ENCODE results near the gene CD28. TPM values are rescaled to one million over a fixed set of nuclear protein-coding genes. Genes with fewer than 3 reads are reported as not detected.
"Not testable (repeated sequence)": the region's sequence is repeated elsewhere in the genome, so short reads cannot be mapped to it uniquely, and the experiment has no call there.

The CD28 gene
- polyA plus RNA-seq, 4 donors, result under 0.01 to 1.0 (median 0.27) TPM

DNA sequence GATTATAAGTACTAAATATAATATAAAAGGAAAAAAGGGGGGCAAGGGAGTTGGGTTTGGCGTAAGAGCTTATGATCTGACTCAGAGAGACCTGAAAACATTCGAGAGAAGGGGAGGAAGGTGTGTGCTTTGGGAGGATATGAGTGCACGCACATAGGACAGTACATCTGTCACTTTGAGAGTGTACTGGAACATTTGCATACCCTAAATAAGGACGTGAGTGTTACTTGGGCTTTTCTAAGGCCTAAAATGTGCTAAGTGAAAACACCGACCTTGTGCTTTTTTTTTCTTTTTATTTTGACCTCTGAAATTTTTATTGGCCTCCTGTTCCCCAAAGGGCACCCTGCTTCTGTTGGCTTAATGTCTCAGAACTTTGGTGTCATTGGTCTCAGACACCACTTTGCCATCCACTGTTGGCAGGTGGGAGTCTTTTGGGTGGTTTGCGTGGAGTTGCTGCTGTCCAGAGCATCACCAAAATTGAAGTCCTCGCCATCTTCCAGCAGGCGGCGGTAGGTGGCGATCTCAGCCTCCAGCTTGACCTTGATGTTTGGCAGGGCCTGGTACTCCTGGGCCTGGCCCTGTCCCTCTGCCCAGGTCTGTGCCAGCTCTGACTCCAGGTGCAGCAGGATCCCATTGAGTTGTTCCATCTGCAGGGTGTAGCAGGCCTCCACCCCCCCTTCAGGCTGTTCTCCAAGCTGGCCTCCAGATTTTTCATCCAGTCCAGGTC lies 57.7 kb downstream of the CD28 start:
- FAIRE-seq (no peak), DNase-seq (no peak)
- Histone ChIP-seq H3K36me3 (ENCODE audit: control insufficient read depth in 3 of 3, insufficient read depth in 2 of 3, low read depth in 1 of 3, low read length in 3 of 3) (no peaks in the 10 kb centered on the region), H3K4me1 (ENCODE audit: control insufficient read depth in 3 of 3, insufficient read depth in 2 of 3, low read depth in 1 of 3, low read length in 2 of 3) (no peaks in the 10 kb centered on the region), H3K9me3 (ENCODE audit: control insufficient read depth in 2 of 2, insufficient read depth in 1 of 2, low read depth in 1 of 2, low read length in 1 of 2) (peaks cover 0 to 7% of the 10 kb centered on the region in 2 donors), H3K4me3 (ENCODE audit: low read depth in 1 of 3, low read length in 3 of 3) (no peak overlapping the region), H3K27me3 (ENCODE audit: control insufficient read depth in 3 of 3, insufficient read depth in 3 of 3, low read length in 3 of 3) (no peaks in the 10 kb centered on the region), H3K27ac (ENCODE audit: low read depth in 1 of 3, low read length in 2 of 3) (no peak overlapping the region)
- 85 to 89% (median 86%) methylated on average over 10 of the region's 10 CpGs for WGBS, 3 donors

DNA sequence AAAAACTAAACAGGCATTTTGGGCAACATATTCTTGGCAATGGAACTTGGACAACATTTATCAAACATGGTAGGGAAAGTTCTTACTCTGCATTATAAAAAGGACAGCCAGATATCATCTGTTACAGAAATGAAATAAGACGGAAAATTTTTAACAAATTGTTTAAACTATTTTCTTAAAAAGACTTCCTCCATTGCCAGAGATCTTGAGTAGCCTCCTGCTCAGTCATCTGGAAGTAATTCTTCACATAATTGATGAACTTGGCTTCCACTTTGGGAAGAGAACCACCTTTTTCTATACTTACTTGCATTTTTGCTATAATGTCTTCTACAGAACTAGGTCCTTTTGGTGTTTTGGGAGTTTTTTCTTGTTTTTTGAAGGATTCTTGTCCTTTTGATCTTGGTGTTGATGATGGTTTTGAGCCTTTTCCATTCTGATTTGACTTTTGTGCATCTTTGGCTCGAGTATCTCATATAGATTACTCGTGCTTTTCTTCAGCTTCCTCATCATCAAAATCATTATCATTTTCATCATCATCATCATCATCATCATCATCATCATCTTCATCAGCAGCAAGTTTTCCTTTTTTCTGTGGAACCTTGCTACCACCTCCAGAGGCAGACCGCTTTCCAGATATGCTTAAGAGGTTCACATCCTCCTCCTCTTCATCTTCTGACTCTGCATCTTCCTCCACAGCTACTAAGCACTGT lies 66.2 kb downstream of the CD28 start:
- Histone ChIP-seq H3K27ac (ENCODE audit: low read depth in 1 of 3, low read length in 2 of 3) (no peak overlapping the region), H3K27me3 (ENCODE audit: control insufficient read depth in 3 of 3, insufficient read depth in 3 of 3, low read length in 3 of 3) (no peaks in the 10 kb centered on the region), H3K9me3 (ENCODE audit: control insufficient read depth in 2 of 2, insufficient read depth in 1 of 2, low read depth in 1 of 2, low read length in 1 of 2) (no peaks in the 10 kb centered on the region), H3K36me3 (ENCODE audit: control insufficient read depth in 3 of 3, insufficient read depth in 2 of 3, low read depth in 1 of 3, low read length in 3 of 3) (no peaks in the 10 kb centered on the region), H3K4me3 (ENCODE audit: low read depth in 1 of 3, low read length in 3 of 3) (no peak overlapping the region), H3K4me1 (ENCODE audit: control insufficient read depth in 3 of 3, insufficient read depth in 2 of 3, low read depth in 1 of 3, low read length in 2 of 3) (no peaks in the 10 kb centered on the region)
- WGBS, 3 donors, result 88 to 96% (median 94%) methylated on average over 4 of the region's 4 CpGs
- FAIRE-seq, result no peak
- no peak for DNase-seq

DNA sequence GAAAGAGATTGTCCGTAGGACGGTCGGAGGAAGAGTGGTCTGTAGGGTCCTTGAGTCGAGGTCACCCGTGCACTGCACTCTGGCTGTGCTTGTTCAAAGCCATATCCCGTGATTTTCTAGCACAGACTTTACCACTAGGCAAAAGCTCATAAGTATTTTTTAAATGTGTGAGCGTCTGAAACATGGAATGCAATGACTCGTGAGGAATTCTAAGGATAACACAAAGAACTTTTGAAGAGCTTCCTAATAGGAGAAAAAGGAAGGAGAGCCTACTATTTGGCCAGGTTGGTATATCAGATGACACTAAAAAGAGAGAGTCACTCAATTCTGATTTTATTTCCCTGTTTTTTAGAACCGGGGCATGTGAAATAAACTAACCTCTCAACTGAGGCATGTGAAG lies 68.3 kb downstream of the CD28 start:
- no peak for FAIRE-seq
- H3K9me3 ChIP-seq (ENCODE audit: control insufficient read depth in 2 of 2, insufficient read depth in 1 of 2, low read depth in 1 of 2, low read length in 1 of 2), result no peaks in the 10 kb centered on the region
- WGBS, 3 donors, result 77 to 83% (median 81%) methylated on average over 9 of the region's 9 CpGs
- H3K4me3 ChIP-seq (ENCODE audit: low read depth in 1 of 3, low read length in 3 of 3), result no peak overlapping the region
- no peaks in the 10 kb centered on the region for H3K27me3 ChIP-seq (ENCODE audit: control insufficient read depth in 3 of 3, insufficient read depth in 3 of 3, low read length in 3 of 3)
- H3K27ac ChIP-seq (ENCODE audit: low read depth in 1 of 3, low read length in 2 of 3), result no peak overlapping the region
- DNase-seq, result no peak
- no peaks in the 10 kb centered on the region for H3K4me1 ChIP-seq (ENCODE audit: control insufficient read depth in 3 of 3, insufficient read depth in 2 of 3, low read depth in 1 of 3, low read length in 2 of 3)
- no peaks in the 10 kb centered on the region for H3K36me3 ChIP-seq (ENCODE audit: control insufficient read depth in 3 of 3, insufficient read depth in 2 of 3, low read depth in 1 of 3, low read length in 3 of 3)

DNA sequence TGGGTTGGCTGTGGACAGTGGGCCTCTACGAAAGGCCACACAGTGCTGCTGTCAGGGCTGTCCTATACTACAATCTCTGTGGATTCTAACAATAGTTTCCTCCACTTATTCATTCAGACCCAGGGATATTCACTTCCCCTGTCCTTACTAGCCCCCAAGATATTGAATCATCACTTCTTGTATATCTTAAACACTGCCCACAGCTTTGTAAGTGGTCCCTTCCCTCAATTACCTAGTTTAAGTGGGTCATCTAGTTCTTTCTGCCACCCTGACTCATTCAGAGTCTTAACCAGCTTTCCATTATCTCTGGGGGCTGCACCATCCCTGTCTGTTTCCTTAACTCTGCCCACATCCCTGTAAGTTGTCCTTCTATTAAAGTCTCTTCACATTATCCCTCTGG lies 69.2 kb downstream of the CD28 start:
- 89 to 100% (median 100%) methylated on average over 1 of the region's 1 CpG for WGBS, 3 donors

DNA sequence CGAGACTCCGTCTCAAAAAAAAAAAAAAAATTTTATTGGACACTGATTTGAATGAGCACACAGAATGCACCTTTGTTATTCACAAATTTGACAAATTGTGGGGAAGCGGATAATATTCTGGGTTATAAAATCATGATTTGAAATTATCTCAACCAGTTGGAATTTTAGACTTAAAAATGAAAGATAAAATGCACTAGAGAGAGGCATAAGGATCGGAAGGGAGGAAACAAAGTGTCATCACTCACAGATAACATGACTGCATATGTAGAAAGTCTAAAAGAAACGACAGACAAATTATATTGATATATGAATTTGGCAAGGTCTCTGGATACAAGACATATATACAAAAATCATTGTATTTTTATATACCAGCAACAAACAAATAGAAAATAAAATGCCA lies 70.6 kb downstream of the CD28 start:
- Histone ChIP-seq H3K27me3 (ENCODE audit: control insufficient read depth in 3 of 3, insufficient read depth in 3 of 3, low read length in 3 of 3) (no peaks in the 10 kb centered on the region), H3K9me3 (ENCODE audit: control insufficient read depth in 2 of 2, insufficient read depth in 1 of 2, low read depth in 1 of 2, low read length in 1 of 2) (no peaks in the 10 kb centered on the region), H3K4me1 (ENCODE audit: control insufficient read depth in 3 of 3, insufficient read depth in 2 of 3, low read depth in 1 of 3, low read length in 2 of 3) (peaks cover 0 to under 1% (median 0%) of the 10 kb centered on the region in 3 donors), H3K36me3 (ENCODE audit: control insufficient read depth in 3 of 3, insufficient read depth in 2 of 3, low read depth in 1 of 3, low read length in 3 of 3) (no peaks in the 10 kb centered on the region), H3K4me3 (ENCODE audit: low read depth in 1 of 3, low read length in 3 of 3) (no peak overlapping the region), H3K27ac (ENCODE audit: low read depth in 1 of 3, low read length in 2 of 3) (no peak overlapping the region)
- 70 to 86% (median 78%) methylated on average over 5 of the region's 5 CpGs for WGBS, 3 donors
- DNase-seq, result no peak
- FAIRE-seq, result no peak

More for the DNA sequence above, 69.2 kb downstream of the CD28 start:
- no peaks in the 10 kb centered on the region for H3K27me3 ChIP-seq (ENCODE audit: control insufficient read depth in 3 of 3, insufficient read depth in 3 of 3, low read length in 3 of 3)
- FAIRE-seq (no peak), DNase-seq (no peak)
- no peak overlapping the region for H3K27ac ChIP-seq (ENCODE audit: low read depth in 1 of 3, low read length in 2 of 3)
- no peak overlapping the region for H3K4me3 ChIP-seq (ENCODE audit: low read depth in 1 of 3, low read length in 3 of 3)
- no peaks in the 10 kb centered on the region for H3K4me1 ChIP-seq (ENCODE audit: control insufficient read depth in 3 of 3, insufficient read depth in 2 of 3, low read depth in 1 of 3, low read length in 2 of 3)
- H3K36me3 ChIP-seq (ENCODE audit: control insufficient read depth in 3 of 3, insufficient read depth in 2 of 3, low read depth in 1 of 3, low read length in 3 of 3), result no peaks in the 10 kb centered on the region
- H3K9me3 ChIP-seq (ENCODE audit: control insufficient read depth in 2 of 2, insufficient read depth in 1 of 2, low read depth in 1 of 2, low read length in 1 of 2), result no peaks in the 10 kb centered on the region

DNA sequence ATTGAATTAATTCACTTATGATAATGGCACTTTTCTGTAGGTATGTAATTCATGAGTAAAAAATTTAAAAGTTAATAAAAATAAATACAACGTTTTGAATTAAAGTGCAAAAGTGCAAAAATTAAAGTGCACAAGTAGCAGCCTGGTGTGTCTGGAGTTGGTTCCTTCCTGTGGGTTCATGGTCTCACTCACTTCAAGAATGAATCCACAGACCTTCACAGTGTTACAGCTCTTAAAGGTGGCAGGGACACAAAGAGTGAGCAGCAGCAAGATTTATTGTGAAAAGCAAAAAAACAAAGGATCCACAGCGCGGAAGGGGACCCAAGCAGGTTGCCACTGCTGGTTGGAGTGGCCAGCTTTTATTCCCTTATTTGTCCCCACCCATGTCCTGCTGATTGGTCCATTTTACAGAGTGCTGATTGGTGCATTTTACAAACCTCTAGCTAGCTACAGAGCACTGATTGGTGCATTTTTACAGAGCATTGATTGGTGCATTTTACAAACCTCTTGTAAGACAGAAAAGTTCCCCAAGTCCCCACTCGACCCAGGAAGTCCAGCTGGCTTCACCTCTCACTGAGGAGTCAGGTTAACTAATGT lies 73.1 kb downstream of the CD28 start:
- 77 to 85% (median 81%) methylated on average over 4 of the region's 4 CpGs for WGBS, 3 donors
- not testable (repeated sequence) for H3K9me3 ChIP-seq (ENCODE audit: control insufficient read depth in 2 of 2, insufficient read depth in 1 of 2, low read depth in 1 of 2, low read length in 1 of 2); H3K36me3 ChIP-seq (ENCODE audit: control insufficient read depth in 3 of 3, insufficient read depth in 2 of 3, low read depth in 1 of 3, low read length in 3 of 3); H3K27ac ChIP-seq (ENCODE audit: low read depth in 1 of 3, low read length in 2 of 3); H3K27me3 ChIP-seq (ENCODE audit: control insufficient read depth in 3 of 3, insufficient read depth in 3 of 3, low read length in 3 of 3); FAIRE-seq; DNase-seq; H3K4me3 ChIP-seq (ENCODE audit: low read depth in 1 of 3, low read length in 3 of 3)
- peaks cover 0 to 20% (median 0%) of the 10 kb centered on the region in 3 donors for H3K4me1 ChIP-seq (ENCODE audit: control insufficient read depth in 3 of 3, insufficient read depth in 2 of 3, low read depth in 1 of 3, low read length in 2 of 3)

GRCh38 chr2:203780231-203780630 lies 73.8 kb downstream of the CD28 start:
- no peak for FAIRE-seq
- no peak for DNase-seq
- no peaks in the 10 kb centered on the region for H3K27me3 ChIP-seq (ENCODE audit: control insufficient read depth in 3 of 3, insufficient read depth in 3 of 3, low read length in 3 of 3)
- no peaks in the 10 kb centered on the region for H3K36me3 ChIP-seq (ENCODE audit: control insufficient read depth in 3 of 3, insufficient read depth in 2 of 3, low read depth in 1 of 3, low read length in 3 of 3)
- H3K9me3 ChIP-seq (ENCODE audit: control insufficient read depth in 2 of 2, insufficient read depth in 1 of 2, low read depth in 1 of 2, low read length in 1 of 2), result no peaks in the 10 kb centered on the region
- H3K4me3 ChIP-seq (ENCODE audit: low read depth in 1 of 3, low read length in 3 of 3), result no peak overlapping the region
- peaks cover 0 to 20% (median 0%) of the 10 kb centered on the region in 3 donors for H3K4me1 ChIP-seq (ENCODE audit: control insufficient read depth in 3 of 3, insufficient read depth in 2 of 3, low read depth in 1 of 3, low read length in 2 of 3)
- no peak overlapping the region for H3K27ac ChIP-seq (ENCODE audit: low read depth in 1 of 3, low read length in 2 of 3)

DNA sequence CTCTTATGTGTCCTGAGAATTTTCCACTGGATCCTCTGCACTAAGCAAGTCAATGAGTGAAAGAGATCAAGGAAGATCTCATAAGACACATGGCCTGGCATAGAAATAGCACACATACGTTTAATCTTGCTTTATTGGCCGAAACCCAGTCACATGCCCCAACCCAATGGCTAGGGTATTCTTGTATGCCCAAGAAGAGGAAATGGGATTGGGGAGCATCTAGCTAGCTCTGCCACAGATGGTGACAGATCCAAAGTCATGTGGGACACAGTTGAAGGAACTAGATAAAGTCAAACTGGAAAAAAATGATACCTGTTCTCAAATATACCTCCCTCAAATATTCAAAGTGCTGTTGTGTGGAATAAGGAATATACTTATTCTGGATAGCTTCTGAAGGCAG lies 74.7 kb downstream of the CD28 start:
- DNase-seq, result no peak
- H3K27me3 ChIP-seq (ENCODE audit: control insufficient read depth in 3 of 3, insufficient read depth in 3 of 3, low read length in 3 of 3), result no peaks in the 10 kb centered on the region
- 93 to 98% (median 98%) methylated on average over 2 of the region's 2 CpGs for WGBS, 3 donors
- H3K9me3 ChIP-seq (ENCODE audit: control insufficient read depth in 2 of 2, insufficient read depth in 1 of 2, low read depth in 1 of 2, low read length in 1 of 2), result no peaks in the 10 kb centered on the region
- FAIRE-seq, result no peak
- no peaks in the 10 kb centered on the region for H3K36me3 ChIP-seq (ENCODE audit: control insufficient read depth in 3 of 3, insufficient read depth in 2 of 3, low read depth in 1 of 3, low read length in 3 of 3)
- H3K4me1 ChIP-seq (ENCODE audit: control insufficient read depth in 3 of 3, insufficient read depth in 2 of 3, low read depth in 1 of 3, low read length in 2 of 3), result peaks cover 0 to 20% (median 0%) of the 10 kb centered on the region in 3 donors
- no peak overlapping the region for H3K4me3 ChIP-seq (ENCODE audit: low read depth in 1 of 3, low read length in 3 of 3)
- H3K27ac ChIP-seq (ENCODE audit: low read depth in 1 of 3, low read length in 2 of 3), result no peak overlapping the region
